NCI-H1694 (cell line): ENCODE data around the gene CCT2.
"Not testable (repeated sequence)": the region's sequence is repeated elsewhere in the genome, so short reads cannot be mapped to it uniquely, and the experiment has no call there.

Experiments used
- DNase-seq: peaks from one replicate; lab custom pipeline; 2025; lab: John Stamatoyannopoulos, UW

CCT2 gene

GRCh38 chr12:69588527-69588926 lies 3.3 kb downstream of the CCT2 start:
- no peak for DNase-seq

DNA sequence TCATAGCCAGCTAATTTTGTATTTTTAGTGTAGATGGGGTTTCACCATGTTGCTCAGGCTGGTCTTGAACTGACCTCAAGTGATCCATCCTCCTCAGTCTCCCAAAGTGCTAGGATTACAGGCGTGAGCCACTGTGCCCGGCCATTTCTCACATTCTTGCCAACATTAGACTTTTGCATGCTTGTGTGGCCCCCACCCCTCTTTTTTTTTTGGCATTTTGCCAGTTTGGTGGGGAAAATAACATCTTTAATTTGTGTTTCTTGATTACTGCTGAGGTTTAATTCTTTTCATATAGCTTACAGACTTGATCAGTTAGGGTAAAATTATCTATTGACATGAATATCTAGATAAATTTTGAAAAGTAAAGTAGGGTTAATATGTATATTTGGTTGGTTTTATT lies 3.8 kb downstream of the CCT2 start:
- no peak for DNase-seq

GRCh38 chr12:69595689-69596088 lies 10.4 kb downstream of the CCT2 start:
- DNase-seq, result no peak

DNA sequence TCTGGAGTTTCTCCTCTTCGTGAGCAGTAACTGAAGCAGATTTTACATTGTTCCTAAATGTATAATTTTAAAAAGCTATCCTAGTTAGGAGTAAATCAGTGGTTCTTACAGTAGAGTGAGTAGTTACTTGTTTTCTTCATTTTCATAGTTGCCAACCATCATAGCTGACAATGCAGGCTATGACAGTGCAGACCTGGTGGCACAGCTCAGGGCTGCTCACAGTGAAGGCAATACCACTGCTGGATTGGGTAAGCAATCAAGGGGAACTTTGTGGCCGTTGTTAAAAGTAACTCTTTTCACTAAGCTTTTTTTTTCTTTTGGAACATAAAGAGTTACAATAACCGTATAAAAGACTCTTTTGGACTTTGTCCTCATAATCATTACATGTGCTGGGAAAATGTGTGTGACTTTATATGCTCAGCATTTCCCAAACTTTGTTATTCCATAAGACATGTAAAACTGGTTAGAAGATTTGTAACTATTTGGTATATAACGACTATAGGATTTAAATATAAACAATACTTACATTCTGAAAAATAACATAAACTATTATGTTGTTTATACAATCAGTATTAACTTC lies 13.0 kb downstream of the CCT2 start:
- DNase-seq, result no peak

DNA sequence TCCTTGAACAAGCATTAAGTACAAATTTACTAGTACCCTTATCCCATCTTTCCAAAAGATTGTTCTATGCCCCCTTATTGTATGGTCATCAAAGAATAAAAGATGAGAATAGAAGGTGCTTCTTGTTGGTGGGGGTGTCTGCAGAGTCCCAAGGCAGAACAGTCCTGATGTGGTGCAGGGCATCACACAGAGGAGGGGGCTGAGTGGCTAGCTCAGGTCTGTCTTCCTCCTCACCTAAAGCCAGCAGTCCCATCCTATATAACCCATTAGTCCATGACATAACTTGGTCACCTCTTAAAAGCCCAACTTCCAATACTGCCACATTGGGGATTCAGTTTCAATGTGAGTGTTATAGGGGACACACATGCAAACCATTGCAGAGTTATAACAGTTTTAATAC lies 15.5 kb downstream of the CCT2 start:
- DNase-seq, result no peak

GRCh38 chr12:69601962-69602685 lies 16.9 kb downstream of the CCT2 start:
- DNase-seq, result no peak

DNA sequence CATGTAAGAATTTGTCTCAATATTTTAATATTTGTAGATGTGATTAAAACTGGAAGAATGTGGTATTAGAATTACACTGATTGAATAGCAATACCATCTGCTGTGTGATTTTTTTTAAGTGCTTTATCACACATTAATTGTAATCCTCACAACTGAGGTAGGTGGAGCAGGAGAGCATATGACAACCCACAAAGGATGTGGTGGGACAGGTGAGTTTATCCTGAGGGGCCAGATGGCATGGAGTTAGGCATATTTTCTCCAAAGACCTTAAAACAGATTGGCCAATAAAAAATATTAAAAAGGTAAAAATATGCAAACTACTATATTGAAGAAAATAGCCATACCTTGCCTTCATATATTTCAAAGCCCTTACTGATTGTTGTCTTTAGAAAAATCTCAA lies 17.7 kb downstream of the CCT2 start:
- no peak for DNase-seq

DNA sequence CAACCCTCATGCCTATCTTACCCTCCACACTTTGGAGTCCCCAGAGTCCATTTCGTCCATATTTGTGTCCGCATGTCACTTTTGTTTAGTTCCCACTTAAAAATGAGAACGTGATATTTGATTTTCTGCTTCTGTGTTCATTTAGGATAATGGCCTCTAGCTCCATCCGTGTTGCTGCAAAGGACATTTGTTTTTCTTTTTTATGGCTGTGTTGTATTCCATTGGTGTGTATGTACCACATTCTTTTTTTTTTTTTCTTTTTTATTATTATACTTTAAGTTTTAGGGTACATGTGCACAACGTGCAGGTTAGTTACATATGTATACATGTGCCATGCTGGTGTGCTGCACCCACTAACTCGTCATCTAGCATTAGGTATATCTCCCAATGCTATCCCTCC lies 18.3 kb downstream of the CCT2 start:
- not testable (repeated sequence) for DNase-seq

DNA sequence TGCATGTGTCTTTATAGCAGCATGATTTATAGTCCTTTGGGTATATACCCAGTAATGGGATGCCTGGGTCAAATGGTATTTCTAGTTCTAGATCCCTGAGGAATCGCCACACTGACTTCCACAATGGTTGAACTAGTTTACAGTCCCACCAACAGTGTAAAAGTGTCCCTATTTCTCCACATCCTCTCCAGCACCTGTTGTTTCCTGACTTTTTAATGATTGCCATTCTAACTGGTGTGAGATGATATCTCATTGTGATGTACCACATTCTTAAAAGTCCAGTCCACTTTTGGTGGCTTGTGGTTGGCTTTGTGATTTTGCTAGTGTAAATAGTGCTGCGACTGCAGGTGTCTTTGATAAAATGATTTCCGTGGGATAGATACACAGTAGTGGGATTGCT lies 19.0 kb downstream of the CCT2 start:
- not testable (repeated sequence) for DNase-seq

DNA sequence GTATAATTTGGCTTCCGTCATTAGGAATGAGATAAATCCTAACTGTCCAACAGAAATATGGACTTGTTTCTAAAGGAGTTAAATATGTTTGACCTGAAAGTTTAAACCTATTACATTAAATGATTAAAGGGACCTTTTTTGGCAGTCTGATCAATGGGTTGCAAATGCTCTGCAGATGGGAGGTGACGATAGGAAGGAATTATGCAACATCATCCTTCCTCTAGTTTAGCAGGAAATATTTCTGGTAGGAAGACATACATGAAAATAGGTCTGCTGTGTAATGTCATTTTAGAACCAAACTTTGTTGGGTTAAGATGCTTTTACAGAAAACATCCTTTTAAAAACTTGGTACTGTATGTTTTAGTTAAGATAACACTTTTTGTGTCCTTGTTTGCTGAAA lies 22.9 kb downstream of the CCT2 start:
- no peak for DNase-seq

GRCh38 chr12:69610126-69610525 lies 24.9 kb downstream of the CCT2 start:
- no peak for DNase-seq

DNA sequence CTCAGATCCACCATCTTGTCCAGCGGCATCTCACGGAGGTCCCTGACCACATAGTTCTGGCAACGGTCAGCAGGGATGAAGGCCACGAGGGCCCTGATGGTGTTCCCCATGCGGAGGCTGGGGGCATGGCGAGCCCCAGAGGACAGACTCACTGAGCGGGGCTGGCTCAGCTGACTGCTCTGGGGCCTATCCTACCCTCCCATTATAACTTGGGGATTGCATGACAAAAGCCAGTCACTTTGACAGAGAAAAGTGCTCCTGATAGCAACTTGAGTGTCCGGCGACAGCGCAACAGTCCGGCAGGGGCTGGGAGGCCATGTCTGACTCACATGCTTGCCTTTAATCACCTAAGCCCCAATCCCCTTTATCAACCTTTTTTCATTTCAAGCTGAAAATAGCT lies 25.5 kb downstream of the CCT2 start, which contains the start of gene LRRC10:
TSS of gene LRRC10 (minus strand) at position 179 of the 400 bp plus-strand sequence. CDS start at position 110, 69 bp downstream.
- no peak for DNase-seq

GRCh38 chr12:69613351-69613750 lies 28.1 kb downstream of the CCT2 start:
- no peak for DNase-seq

GRCh38 chr12:69616025-69616424 lies 30.8 kb downstream of the CCT2 start:
- DNase-seq, result no peak

- DNase-seq, result no peak
Measured at GRCh38 chr12:69619050-69619449, 33.8 kb downstream of the CCT2 start.

GRCh38 chr12:69620077-69620476 lies 34.8 kb downstream of the CCT2 start:
- no peak for DNase-seq

DNA sequence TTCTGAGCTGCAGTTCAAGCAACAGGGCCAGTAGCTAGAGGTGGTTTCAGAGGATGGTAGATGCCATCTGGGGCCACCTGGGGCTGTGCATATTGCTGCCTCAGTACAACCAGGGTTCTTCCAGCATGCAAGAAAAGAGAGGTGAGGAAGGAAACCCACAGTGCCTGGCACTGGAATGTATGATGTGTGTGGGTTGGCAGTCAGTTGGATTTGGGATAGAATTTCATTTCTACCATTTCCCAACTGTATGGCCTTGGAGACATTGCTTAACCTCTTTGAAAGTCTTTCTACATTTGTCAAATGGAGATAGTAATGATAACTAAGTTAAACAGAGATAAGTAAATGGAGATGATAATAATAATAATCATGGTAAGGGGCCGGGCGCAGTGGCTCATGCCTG lies 35.7 kb downstream of the CCT2 start:
- no peak for DNase-seq

GRCh38 chr12:69621551-69621950 lies 36.3 kb downstream of the CCT2 start:
- DNase-seq, result no peak

DNA sequence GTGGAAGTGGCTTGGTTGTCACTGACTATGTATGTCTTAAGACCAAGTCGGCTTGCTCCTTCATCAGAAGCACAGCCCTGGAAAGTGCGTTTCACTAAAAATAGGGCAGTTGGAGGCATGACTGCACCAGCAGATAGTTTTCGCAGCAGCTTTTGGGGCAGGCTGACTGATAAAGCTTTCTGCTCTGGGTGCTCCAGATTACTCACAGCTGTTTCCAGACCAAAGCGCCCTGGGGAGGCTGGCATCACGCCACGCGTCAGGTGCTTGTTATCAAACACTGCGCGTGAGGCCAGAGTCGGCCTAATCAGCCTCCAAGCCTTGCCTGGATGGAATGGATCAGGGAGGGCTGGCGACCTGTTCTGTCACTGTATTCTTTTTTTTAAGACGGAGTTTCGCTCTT lies 38.7 kb downstream of the CCT2 start:
- DNase-seq, result no peak

- DNase-seq, result no peak
Measured at GRCh38 chr12:69627501-69627900, 42.2 kb downstream of the CCT2 start.

DNA sequence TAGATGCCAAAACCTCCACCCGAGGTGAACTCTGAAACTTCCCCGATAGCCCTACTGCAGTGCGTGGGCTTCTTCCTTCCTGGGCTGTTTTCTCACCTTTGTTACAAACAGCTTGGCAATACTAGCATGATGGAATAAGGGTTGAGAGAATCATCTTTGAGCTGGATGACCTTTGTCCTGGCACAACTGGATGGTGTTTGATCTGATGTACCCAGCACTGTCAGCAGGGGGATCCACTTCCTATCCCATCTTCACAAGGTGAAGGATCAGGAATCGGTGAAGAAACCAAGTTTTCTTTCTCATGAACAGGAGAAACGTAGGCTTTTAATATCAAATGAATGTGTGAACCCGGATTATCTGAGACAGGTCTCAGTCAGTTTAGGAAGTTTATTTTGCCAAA lies 44.9 kb downstream of the CCT2 start:
- DNase-seq, result no peak

DNA sequence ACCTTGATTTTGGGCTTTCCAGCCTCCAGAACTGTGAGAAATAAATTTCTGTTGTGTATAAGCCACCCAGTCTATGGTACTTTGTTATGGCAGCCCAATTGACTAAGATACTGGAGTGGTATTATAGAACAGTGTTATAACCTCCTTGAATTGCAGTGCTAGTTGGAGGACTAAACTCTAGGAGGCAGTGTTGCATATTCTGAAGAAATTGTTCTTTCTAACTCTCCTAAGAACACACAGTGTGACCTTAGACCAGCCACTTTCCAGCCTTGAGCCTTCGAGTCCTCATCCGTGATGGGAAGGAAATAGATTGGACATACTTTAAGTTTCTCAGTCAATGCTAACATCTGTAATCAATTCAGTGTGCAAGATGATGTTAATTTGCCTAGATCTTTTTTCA lies 47.8 kb downstream of the CCT2 start:
- DNase-seq, result no peak

GRCh38 chr12:69639400-69640016 lies 54.2 kb downstream of the CCT2 start:
- no peak for DNase-seq

DNA sequence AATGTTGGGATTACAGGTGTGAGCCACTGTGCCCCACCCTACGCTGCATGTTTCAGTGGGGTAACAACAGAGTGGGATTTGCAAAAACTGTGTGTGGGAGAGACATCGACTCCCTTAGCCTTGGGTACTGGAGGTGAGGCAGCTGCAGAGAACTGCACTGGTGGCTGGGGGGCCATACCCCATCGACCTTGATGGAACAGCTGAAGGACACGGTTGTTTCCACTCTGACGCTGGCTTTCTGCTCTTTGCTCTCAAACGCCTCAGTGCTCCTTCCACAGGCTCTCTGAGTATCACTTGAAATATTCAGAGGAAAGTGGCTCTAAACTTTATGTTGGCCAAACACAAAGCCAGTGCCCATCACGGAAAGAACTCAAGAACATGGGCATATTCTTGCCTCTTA lies 56.3 kb downstream of the CCT2 start:
- DNase-seq, result no peak
